Stimulated activated CD8-positive, alpha-beta memory T cell treated with anti-CD3 and anti-CD28 coated beads, Interleukin-12 subunit alpha, Interleukin-12 subunit beta, amount 100 ng/mL, for 4 hours (primary cell): ENCODE measurements around the gene WDR5B.

Experiments used
- DNase-seq: peaks from one replicate; pipeline ENCODE4 v3.0.0-alpha.2; 2020; ENCODE audit warnings: low read depth

The WDR5B gene

DNA sequence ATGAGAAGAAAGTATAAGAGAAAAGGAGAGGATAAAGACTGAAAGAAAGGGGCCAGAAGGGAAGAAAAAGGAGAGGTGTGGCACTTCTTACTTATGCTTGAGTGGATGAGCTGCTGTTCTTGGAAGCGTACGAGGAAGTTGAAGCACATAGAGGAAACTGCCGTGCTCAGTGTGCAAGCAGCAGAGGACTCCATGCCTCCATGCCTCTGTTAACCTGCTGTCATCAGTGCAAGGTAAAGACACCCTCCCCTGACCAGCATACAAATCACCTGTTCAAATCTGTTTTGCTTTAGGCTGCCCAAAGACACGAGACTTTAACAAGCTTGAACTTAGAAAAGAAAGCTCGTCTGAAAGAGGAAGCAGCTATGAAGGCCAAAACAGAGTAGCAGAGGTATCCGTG is 6.4 kb downstream of the WDR5B start:
- no peak for DNase-seq

DNA sequence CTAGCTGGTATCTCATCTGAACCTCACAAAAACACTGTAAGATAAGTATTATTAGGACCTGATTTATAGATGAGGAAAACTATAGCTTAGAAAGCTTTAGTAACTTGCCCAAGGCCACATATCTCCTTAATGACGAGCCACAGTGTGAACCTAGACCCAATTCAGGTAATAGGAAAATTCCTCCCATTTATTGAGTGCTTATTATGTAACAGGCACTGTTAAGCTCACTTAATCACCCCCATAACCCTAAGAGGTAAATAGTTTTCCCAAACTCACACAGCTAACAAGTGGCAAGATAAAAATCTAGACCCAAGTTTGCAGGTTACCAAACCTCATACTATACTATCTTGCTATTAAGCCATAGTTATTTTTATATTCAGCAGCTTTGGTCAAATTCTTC is 7.9 kb downstream of the WDR5B start:
- no peak for DNase-seq

DNA sequence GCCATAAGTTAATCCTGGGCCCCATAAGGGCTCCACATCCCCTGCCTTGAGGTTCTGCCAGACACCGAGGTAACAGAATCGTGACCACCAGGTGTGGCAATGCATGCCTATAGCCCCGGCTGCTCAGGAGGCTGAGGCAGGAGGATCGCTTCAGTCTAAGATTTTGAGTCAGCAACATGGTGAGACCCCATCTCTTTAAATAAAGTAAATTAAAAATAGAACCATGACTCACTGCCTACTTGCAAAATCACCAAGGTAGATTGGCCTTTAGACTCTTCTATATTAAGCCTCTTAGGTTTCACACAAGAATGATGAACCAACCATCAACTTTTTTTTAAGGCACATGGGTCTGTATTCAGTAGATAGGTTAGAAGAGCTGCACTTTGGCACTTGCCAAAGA is 9.7 kb downstream of the WDR5B start:
- DNase-seq = no peak

DNA sequence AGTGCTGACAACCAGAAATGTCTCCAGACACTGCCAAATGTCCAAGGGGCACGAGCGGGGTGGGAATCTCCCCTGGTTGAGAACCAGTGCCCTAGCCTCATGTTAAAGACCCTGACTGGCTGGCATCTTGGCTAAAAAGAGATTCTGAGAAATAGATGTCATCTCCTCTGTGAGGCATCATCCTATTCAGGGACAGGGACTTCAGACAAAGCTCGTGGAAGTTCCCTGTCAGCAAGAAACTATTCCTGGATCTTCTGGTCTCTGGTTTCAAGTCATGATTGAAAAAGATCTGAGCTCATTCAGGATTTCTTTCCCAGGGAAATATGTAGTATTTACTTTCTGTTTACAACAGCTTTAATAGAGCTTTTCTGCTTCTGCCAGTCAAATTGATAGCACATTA is 10.8 kb downstream of the WDR5B start:
- no peak for DNase-seq

DNA sequence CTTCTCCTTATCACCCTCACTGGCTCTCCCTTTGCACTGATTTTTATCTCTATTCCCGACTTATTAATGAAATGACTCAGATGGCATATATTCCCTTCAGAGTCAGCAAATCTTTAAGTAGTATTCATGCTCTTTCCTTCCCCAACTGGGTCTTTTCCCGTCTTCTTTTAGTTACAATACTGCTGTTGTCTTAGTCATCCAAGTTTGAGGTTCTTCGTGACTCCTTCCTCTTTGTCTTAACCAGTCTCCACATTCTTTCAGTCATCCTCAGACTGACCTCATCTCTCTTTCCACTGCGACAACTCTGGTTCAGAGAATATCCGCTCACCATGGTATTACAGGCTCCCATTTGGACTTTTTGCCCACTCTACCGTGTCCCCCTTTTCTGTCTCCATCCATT is 12.4 kb downstream of the WDR5B start:
- no peak for DNase-seq

DNA sequence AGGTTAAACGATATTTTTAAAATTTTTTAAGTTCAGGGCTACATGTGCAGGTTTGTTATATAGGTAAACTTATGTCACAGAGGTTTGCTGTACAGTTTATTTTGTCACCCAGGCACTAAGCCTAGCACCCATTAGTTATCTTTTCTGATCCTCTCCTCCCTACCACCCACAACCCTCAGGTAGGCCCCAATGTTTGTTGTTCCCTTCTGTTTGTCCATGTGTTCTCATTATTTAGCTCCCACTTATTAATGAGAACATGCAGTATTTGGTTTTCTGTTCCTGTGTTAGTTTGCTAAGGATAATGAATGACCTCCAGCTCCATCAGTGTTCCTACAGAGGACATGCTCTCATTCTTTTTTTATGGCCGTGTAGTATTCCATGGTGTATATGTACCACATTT is 16.9 kb downstream of the WDR5B start:
- no peak for DNase-seq

DNA sequence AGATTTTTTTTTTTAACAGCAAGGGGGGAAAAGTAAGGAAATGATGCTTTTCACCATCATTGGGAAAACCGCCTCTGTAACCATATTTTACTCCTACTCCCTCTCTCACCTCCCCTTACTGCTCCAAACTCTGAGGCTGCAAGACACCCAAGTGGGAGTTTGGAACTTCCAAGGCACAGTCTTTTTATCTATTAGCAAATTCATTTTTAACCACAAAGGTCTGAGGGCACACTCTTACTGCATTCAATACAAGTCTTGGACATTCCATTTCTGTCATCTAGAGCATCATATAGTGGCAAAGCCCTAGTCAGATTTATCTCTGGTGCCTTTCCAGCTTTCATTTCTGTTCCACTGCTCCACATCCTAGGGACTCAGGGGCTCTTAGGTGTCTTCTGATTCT is 18.7 kb downstream of the WDR5B start:
- no peak for DNase-seq

DNA sequence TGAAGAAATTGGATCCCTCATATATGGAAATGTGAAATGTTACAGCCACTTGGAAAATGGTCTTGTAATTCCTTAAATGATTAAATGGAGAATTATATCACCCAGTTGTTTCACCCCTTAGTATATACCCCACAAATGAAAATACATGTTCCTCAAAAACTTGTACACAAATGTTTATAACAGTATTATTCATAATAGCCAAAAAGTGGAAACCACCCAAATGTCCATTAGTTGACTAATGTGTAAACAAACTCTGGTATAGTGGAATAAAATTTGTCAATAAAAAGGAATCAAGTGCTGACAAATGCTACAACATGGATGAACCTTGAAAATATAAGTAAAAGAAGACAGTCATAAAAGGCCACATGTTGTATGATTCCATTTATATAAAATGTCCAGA is 19.4 kb downstream of the WDR5B start:
- no peak for DNase-seq

DNA sequence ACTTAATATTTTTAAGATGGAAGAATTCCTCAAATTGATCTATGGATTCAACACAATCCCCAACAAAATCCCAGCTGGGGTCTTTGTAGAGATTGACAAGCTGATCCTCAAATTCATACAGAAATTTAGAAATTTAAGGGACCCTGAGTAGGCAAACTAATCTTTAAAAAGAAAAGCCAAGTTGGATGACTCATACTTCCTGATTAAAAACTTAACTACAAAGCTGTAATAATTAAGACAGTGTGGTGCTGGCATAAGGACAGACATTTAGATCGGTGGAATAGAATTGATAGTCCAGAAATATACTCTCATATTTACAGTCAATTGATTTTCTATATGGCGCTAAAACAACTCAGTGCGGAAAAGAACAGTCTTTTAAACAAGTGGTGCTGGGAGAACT is 20.3 kb downstream of the WDR5B start:
- DNase-seq = no peak

DNA sequence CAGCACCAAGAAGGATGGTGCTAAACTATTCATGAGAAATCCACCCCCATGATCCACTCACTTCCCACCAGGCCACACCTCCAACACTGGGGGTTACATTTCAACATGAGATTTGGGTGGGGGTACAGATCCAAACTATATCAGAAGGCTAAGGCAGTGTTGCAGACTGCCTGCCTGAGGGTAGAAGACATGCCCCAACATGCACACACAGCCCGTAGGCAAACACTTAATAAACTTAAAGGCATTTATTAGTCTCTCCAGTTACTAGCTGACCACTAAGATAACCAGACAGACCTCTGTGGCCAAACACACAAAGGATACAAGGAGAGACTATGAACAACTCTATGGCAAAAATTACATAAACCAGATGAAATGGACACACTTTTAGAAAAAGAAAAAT is 21.7 kb downstream of the WDR5B start:
- DNase-seq = no peak

DNA sequence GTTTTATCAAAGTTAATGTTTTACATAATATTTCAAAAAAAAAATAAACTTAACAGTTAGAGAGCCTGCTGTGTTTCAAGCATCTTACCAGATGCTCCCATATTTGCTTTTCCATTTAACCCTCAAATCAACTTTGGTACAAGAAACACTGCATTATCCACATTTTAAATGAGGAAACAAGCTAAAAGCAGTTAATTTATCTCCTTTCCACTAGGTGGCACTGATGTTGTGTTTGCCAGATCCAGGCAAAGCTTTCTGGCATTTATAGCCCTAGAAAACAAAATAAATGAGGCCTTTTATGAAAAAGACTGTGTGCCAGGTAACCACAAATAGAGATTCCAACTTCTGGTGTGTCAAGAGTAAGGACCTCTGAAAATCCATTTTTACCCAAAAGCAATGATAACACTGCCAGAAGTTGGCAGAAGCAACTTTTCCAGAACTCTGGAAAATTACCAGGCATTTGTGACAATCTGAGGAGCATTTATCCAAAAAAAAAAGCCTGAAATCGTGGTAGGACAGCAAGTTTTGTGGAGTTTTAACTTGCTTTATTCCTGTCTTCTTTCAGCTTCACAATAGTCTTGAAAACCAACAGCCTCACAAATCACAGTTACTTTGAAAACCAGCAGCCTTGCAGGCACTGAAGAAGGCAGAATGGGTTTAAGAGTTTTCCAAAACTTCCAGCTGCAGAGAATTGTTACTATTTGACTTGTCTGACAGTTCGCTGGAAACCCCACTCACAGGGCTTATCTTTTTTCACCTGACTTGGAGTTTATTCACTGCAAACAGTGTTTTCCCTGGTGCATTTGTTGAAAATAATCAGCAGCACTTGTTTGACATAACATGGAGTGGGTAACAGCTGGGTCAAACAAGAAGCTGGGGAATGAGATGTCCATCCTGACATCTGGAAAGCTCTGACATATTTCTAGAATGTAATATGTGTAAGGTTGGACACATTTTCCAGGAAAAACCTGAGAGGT is 22.7 kb downstream of the WDR5B start:
- DNase-seq = no peak

DNA sequence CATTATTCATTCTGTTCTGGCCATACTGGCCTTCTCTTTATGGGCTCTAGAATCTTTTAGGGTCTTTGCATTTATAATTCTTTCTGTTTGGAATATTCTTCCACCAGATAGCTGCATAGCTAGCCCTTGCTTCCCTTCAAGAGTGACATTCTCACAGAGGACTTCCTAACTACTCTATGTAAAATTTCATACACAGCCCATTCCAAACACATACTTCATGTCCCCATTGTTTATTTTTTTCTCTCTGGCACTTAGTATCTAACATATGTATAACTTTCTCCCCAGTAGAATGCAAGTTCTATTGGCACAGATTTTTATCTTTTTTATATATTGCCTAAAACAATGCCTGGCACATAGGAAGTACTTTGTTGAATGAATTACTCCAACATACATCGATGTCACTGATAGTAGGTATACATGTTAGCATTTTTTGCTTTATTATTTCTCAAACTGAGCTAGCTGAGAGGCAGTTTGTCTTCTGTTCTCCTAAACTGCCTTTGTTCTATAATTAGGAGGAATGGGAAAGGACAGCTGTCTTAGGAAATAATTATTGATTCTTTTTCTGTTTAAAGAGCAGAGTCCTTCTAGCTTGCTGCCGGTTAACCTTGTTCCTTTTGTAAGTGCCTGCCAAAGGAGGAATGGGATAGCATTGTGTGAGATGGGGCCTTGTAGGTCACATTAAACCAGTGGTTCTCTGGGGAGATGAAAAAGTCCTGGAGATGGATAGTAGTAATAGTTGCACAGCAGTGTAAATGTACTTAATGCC is 24.0 kb downstream of the WDR5B start:
- no peak for DNase-seq

DNA sequence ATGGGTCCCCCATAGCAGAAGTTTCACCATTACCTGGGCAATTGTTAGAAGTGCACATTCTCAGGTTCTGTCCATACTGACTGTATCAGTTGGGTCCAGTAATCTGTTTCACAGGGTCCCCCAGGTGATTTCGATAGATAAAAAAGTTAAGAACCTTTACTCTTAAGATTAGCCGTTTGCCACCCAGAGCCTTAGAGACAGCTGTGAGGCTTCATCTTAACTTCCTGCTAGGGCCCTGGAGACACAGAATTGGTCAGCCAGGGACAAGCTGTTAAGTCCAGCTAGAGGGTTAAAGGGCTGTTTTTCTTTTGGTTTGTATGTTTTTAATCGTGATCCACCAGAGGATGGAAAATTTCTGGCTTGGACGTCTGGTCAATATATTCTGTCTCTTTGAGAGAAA is 25.2 kb downstream of the WDR5B start:
- DNase-seq = no peak

DNA sequence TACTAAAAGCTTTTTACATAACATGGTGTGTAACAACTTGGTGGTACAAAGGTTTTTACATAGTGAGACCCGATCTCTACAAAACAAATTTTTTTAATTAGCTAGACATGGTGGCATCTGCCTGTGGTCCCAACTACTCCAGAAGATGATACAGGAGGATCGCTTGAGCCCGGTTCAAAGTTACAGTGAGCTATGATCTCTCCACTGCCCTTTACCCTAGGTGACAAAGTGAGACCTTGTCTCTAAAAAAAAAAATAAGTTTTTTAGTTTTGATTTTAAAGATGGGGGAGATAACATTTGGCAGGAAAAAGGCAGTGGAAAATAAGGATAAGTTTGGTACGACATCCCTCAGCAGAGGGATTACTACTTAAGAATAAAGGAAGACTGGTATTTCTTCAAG is 26.0 kb downstream of the WDR5B start:
- no peak for DNase-seq

DNA sequence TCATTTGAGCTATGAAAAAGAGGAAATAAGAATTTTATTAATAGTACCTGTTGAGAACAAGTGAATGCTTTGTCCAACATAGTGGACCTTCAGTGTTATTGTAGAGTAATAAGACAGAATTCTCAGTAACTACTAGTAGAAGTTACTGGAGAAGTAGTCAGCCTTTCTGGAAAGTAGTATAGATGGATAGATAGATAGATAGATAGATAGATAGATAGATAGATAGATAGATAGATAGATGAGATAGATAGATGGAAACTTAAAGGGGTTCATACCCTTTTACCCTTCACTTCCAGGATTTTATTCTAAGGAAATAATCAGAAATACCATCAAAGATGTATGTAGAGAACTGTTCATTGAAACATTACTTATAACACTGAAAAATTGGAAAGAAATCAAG is 26.7 kb downstream of the WDR5B start:
- no peak for DNase-seq

DNA sequence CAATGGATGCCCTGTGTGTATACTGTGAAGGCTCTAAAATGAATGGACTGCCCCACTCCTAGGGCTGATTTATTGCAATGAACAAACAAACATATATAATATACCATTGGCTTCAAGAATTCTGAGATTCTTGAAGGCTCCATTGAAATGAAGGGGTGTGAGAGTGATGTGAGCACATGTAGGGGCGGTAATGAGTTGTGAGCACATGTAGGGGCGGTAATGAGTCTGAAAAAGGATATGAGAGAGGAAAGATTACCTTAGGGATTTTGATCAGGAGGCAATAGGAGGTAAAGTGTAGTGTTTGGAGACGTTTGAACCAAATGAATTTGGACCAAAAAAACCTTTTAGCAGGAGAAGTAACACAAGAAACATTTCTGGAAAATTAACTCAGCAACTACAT is 28.2 kb downstream of the WDR5B start:
- no peak for DNase-seq

DNA sequence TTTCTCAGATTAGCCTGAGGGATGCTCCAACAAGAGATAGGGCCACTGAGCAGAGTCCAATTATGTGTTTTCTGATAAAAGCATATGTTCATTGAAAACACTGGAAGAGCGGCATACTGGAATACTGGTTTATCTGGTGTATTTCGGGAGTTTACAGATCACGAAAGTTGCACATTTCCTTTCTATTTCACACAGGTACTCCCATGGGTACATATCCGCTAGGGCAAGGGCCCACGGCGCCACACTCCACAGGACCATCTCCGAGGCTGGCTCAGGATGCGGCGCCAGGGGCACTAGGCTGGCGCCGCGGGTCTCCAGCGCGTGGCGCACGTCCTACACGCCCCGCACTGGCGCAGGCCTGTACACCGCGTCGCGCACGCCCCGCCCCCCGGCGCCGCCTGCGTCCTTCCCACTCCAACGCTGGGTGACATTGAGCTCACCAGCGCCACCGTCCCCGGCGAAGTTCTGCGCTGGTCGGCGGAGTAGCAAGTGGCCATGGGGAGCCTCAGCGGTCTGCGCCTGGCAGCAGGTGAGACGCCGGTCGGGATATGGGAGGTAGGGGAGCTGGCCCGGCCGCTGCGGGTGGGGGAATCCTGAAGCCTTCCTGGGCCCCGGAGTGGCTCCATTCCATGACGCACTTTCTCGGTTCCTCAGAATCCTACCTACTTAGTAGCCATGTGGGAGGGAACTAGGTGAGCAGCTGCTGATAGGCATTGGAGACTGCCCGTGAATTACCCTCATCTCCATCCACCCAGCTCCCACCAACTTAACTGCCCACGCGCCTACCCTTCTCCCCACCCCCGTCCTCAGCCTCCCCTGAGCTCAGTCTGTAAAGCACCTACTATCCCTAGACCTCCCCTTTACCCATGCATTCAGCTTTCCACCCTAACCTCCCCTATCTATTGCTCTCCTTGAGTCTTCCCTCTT is 31.8 kb downstream of the WDR5B start, which contains the start of gene FAM162A:
FAM162A (plus strand) TSS at position 412 of the 927 bp plus-strand sequence; CDS start at position 496, 84 bp downstream.
- peak; percentile 88 for DNase-seq

DNA sequence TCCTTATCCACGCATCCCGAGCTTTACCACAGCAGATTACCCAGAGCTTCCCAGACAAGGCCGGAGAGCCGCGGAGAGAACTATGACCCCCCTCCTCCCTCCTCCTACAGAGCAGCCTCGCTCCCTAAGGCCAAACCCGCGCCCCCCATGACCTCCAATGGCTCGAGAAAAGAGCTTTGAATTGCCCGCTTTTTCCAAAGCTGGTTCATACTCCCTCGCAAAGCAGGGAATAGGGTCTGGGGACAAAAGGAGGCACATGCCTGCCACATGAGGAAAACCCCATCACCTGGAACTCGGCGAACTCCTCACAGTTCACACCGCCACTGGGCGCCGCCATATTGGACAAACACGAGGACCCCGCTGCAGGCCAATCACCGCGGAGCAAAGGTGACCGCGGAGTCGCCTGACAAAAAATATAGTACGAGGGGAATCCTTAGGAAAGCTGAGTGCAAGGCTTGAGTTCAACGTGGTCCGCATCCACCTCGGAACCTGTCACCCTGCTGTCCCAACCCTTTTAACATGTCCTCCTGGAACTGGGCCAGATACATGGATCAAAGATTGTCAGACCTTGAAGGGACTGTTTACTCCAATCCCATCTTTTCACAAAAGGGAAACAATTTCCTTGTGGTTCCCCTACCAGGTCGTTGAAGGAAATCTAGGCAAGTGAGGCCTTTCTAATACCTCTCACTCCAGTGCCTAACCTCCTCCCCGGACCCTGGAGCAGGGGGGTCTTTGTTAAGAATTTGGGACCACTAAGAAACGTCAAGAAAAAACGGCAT is 32.8 kb downstream of the WDR5B start, which contains the start of gene MIX23:
MIX23 (minus strand) TSS at position 344 of the 779 bp plus-strand sequence; CDS start at position 337, 7 bp downstream.
- DNase-seq = peak; percentile 73

DNA sequence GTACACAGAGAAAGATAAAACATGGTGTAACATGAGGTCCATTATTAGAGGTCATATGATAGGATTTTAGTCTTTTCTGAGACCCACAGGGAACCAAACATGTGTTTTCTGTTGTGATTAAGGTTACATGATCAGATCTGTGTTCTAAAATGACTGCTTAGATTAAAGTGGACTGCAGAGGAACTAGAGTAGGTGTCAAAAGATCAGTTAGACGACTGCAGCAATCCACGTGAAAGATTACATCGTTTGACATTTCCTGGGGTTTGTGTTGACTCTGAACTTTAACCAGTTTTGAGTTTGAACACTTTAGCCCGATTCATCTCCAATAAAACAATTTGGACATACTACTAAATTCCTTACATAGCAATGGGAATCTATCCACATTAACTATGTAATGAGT is 37.9 kb downstream of the WDR5B start:
- DNase-seq = no peak

DNA sequence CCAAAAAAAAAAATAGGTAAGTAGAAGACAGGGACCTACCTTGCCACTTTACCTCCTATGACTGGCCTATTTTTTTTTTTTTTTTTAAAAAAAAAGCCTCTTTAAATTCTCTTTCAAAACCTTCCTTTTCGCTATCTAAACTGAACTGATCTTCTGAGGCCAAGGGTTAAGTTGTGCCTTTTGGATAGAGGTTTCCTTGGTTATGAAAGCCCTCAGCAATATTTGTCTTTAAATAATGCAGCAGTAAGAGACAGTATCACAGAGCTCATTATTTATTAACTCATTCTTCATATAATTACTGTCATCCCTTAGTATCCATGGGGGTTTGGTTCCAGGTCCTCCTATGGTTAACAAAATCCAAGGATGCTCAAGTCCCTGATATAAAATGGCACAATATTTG is 41.8 kb downstream of the WDR5B start:
- no peak for DNase-seq

DNA sequence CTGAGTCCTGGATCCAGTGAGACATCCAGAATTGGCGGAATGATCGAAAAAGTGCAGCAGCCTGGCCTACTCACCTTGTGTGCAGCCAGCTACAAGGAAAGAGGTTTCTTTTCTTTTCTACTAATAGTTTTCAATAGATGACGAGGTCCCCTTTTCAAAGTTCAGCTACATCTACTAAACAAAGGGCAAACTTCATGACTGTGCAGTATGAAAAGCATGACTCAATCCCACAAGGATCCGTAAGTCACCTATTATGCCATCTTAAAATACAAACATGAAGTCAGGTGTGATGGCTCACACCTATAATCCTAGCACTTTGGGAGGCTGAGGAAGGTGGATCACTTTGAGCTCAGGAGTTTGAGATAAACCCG is 49.5 kb downstream of the WDR5B start:
- DNase-seq = no peak
